A673 (cell line): ENCODE results near the gene PPHLN1.

Experiments used
- CTCF ChIP-seq: fragments of 300-800, 200-600 bp; sonication (generic); conservative IDR thresholded peaks from 2 replicates; pipeline ENCODE4 v1.5.1; 2017; ENCODE audit warnings: low read depth, mild to moderate bottlenecking, antibody characterized with exemption, low read length, moderate library complexity, mixed read lengths
- EZH2 ChIP-seq: fragments of 200-600 bp; sonication (generic); IDR thresholded peaks from 2 replicates; pipeline ENCODE4 v1.6.1; 2017; ENCODE audit warnings: borderline replicate concordance, low read depth, mild to moderate bottlenecking, mixed read lengths, antibody characterized with exemption, low read length; ENCODE audit not compliant: poor library complexity, severe bottlenecking

- TF ChIP-seq CTCF (no peak), EZH2 (no peak)
These were observed 10.9 kb upstream of the PPHLN1 start for GRCh38 chr12:42315108-42315507.
